Neural progenitor cell (in vitro differentiated cells): ENCODE data around the gene DDB1. TPM values are rescaled to one million over a fixed set of nuclear protein-coding genes. Genes with fewer than 3 reads are reported as not detected.
A peak's percentile ranks its signal among the peaks of the same experiment; 100 is the strongest.

Source experiments
- DNase-seq: peaks from one replicate; pipeline ENCODE4 v3.0.0-alpha.2; 2016; ENCODE audit warnings: low spot score
- H2AFZ ChIP-seq: fragments of 200-600 bp; sonication (generic); replicated peaks from 2 replicates; pipeline ENCODE4 v1.6.1; 2016; ENCODE audit warnings: antibody characterized with exemption
- H3F3A ChIP-seq: fragments of 200-600 bp; sonication (generic); 2 replicates; pipeline ENCODE4 v1.6.1; 2016; ENCODE audit warnings: antibody characterized with exemption, low read depth
- H3K27ac ChIP-seq: fragments of 200-600 bp; sonication (generic); 2 replicates; pipeline ENCODE4 v1.5.1; 2016; ENCODE audit warnings: mild to moderate bottlenecking
- H3K27me3 ChIP-seq: fragments of 200-600 bp; sonication (generic); 2 replicates; pipeline ENCODE4 v1.6.1; 2016; ENCODE audit warnings: mild to moderate bottlenecking, moderate library complexity
- H3K36me3 ChIP-seq: fragments of 200-600 bp; sonication (generic); 2 replicates; pipeline ENCODE4 v1.5.1; 2016
- H3K4me1 ChIP-seq: fragments of 200-600 bp; sonication (generic); 2 replicates; pipeline ENCODE4 v1.6.1; 2016; ENCODE audit warnings: mixed run types
- H3K4me2 ChIP-seq: fragments of 200-600 bp; sonication (generic); 2 replicates; pipeline ENCODE4 v1.6.1; 2016
- H3K4me3 ChIP-seq: fragments of 200-600 bp; sonication (generic); 2 replicates; pipeline ENCODE4 v1.5.1; 2016
- H3K79me2 ChIP-seq: fragments of 200-600 bp; sonication (generic); 2 replicates; pipeline ENCODE4 v1.6.1; 2016; ENCODE audit warnings: low read depth
- H3K9ac ChIP-seq: fragments of 200-600 bp; sonication (generic); 2 replicates; pipeline ENCODE4 v1.6.1; 2016
- H3K9me3 ChIP-seq: fragments of 200-600 bp; sonication (generic); 2 replicates; pipeline ENCODE4 v1.5.1; 2016; ENCODE audit warnings: low read depth
- H4K20me1 ChIP-seq: fragments of 200-600 bp; sonication (generic); 2 replicates; pipeline ENCODE4 v1.6.1; 2016; ENCODE audit warnings: low read depth
- H3K27ac Mint-ChIP-seq: 3 replicates; pipeline ENCODE4 v1.8.0; 2021; ENCODE audit warnings: mixed read lengths
- H3K27me3 Mint-ChIP-seq: 2 replicates; pipeline ENCODE4 v1.8.0; 2022; ENCODE audit warnings: low read depth, mild to moderate bottlenecking, inconsistent platforms, moderate library complexity, mixed read lengths; ENCODE audit not compliant: insufficient read depth
- H3K36me3 Mint-ChIP-seq: 3 replicates; pipeline ENCODE4 v1.8.0; 2021; ENCODE audit warnings: mixed read lengths
- H3K4me1 Mint-ChIP-seq: 3 replicates; pipeline ENCODE4 v1.8.0; 2021; ENCODE audit warnings: mixed read lengths
- H3K4me3 Mint-ChIP-seq: 3 replicates; pipeline ENCODE4 v1.8.0; 2021; ENCODE audit warnings: mild to moderate bottlenecking, moderate library complexity, mixed read lengths
- H3K9me3 Mint-ChIP-seq: 3 replicates; pipeline ENCODE4 v1.8.0; 2020; ENCODE audit warnings: mixed read lengths
- EZH2 ChIP-seq: fragments of 200-600 bp; sonication (generic); IDR thresholded peaks from 2 replicates; pipeline ENCODE4 v1.6.1; 2017; ENCODE audit warnings: antibody characterized with exemption, mild to moderate bottlenecking, moderate library complexity
- EZH2phosphoT487 ChIP-seq: fragments of 200-600 bp; sonication (generic); IDR thresholded peaks from 2 replicates; pipeline ENCODE4 v1.6.1; 2017; ENCODE audit warnings: antibody characterized with exemption
- total RNA-seq: library from RNA; depleted of rRNA; stranded (reverse); fragments of >200 nt; gene quantifications from 2 replicates; pipeline ENCODE4 v1.2.3, GENCODE V29; 2015; ENCODE audit warnings: low replicate concordance
- TF ChIP-seq, protein P1 (sequence below): fragments of 200-600 bp; sonication (generic); IDR thresholded peaks from 2 replicates; pipeline ENCODE4 v1.5.1; 2017; ENCODE audit warnings: antibody characterized with exemption, mild to moderate bottlenecking

DDB1 gene
- total RNA-seq, 1 donor from 2014 or later, result 275 TPM

DNA sequence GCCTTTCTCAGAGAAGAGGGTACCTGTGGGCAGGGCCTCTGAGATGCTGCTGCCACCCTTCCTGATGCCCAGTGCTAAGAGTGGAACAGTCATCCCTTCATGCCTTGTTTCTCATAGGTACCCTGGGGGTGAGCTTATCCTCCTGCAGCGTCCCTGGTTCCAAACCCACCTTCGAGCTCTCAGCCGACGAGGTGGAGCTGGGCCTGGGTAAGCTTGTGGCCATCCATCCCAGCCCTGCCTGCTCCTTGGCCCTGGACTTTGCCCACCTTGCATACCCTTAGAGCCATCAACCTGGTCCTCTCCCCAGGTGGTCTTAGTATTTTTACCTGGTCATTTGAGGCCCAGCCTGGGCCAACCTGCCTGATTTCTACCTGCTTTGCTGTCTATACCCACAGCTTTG, 8.8 kb upstream of the DDB1 start:
- no peaks in the 10 kb centered on the region for H3K79me2 ChIP-seq
- no peaks in the 10 kb centered on the region for H3K36me3 ChIP-seq
- no peaks in the 10 kb centered on the region for H3K9me3 Mint-ChIP-seq
- TF ChIP-seq, protein P1, sequence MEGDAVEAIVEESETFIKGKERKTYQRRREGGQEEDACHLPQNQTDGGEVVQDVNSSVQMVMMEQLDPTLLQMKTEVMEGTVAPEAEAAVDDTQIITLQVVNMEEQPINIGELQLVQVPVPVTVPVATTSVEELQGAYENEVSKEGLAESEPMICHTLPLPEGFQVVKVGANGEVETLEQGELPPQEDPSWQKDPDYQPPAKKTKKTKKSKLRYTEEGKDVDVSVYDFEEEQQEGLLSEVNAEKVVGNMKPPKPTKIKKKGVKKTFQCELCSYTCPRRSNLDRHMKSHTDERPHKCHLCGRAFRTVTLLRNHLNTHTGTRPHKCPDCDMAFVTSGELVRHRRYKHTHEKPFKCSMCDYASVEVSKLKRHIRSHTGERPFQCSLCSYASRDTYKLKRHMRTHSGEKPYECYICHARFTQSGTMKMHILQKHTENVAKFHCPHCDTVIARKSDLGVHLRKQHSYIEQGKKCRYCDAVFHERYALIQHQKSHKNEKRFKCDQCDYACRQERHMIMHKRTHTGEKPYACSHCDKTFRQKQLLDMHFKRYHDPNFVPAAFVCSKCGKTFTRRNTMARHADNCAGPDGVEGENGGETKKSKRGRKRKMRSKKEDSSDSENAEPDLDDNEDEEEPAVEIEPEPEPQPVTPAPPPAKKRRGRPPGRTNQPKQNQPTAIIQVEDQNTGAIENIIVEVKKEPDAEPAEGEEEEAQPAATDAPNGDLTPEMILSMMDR, result no peak
- TF ChIP-seq EZH2 (no peak), EZH2phosphoT487 (no peak)
- no peaks in the 10 kb centered on the region for H3K27me3 ChIP-seq
- H3K4me1 Mint-ChIP-seq, result peaks cover 3% of the 10 kb centered on the region
- H3K4me3 Mint-ChIP-seq, result no peak overlapping the region
- no peaks in the 10 kb centered on the region for H3K9me3 ChIP-seq
- H3K36me3 Mint-ChIP-seq, result peaks cover 16% of the 10 kb centered on the region
- no peak overlapping the region for H3K4me3 ChIP-seq
- peak overlapping the region; percentile 28 for H3K27ac Mint-ChIP-seq
- DNase-seq, result no peak
- H2AFZ ChIP-seq, result no peak overlapping the region
- no peak overlapping the region for H3K4me2 ChIP-seq
- H4K20me1 ChIP-seq, result no peaks in the 10 kb centered on the region
- H3F3A ChIP-seq, result no peaks in the 10 kb centered on the region
- H3K27me3 Mint-ChIP-seq, result no peaks in the 10 kb centered on the region
- H3K4me1 ChIP-seq, result no peaks in the 10 kb centered on the region
- no peak overlapping the region for H3K9ac ChIP-seq
- no peak overlapping the region for H3K27ac ChIP-seq

DNA sequence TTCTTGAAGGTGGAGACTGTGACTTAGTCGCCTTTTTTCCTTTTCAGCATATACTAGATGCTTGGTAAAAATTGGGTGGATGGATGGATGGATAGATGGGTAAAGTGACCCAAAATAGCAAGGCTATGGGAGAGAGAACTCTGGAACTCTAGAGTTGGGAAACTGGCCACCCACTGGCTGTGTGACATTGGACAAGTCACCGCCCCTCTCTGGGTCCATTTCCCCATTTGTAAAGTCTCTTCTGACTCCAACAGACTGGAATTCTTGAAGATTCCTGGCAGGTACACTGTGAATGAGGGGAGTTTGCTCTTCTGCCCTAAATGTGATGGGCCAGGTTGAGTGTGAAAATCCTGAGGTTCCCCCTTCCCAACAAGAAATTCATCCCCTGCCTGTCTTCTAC, 8.1 kb upstream of the DDB1 start:
- H3K4me3 Mint-ChIP-seq, result no peak overlapping the region
- no peak for DNase-seq
- H4K20me1 ChIP-seq, result no peaks in the 10 kb centered on the region
- H3K4me2 ChIP-seq, result no peak overlapping the region
- no peak overlapping the region for H3K4me3 ChIP-seq
- H3K9me3 ChIP-seq, result no peaks in the 10 kb centered on the region
- no peaks in the 10 kb centered on the region for H3K9me3 Mint-ChIP-seq
- no peak overlapping the region for H3K27ac ChIP-seq
- H3F3A ChIP-seq, result peaks cover 4% of the 10 kb centered on the region
- H3K36me3 ChIP-seq, result no peaks in the 10 kb centered on the region
- TF ChIP-seq EZH2phosphoT487, result no peak
- no peak for TF ChIP-seq EZH2
- TF ChIP-seq, protein P1, result no peak
- H2AFZ ChIP-seq, result no peak overlapping the region
- no peaks in the 10 kb centered on the region for H3K27me3 ChIP-seq
- no peaks in the 10 kb centered on the region for H3K79me2 ChIP-seq
- no peak overlapping the region for H3K27ac Mint-ChIP-seq
- peaks cover 9% of the 10 kb centered on the region for H3K4me1 Mint-ChIP-seq
- peaks cover 16% of the 10 kb centered on the region for H3K36me3 Mint-ChIP-seq
- H3K4me1 ChIP-seq, result no peaks in the 10 kb centered on the region
- H3K27me3 Mint-ChIP-seq, result no peaks in the 10 kb centered on the region
- H3K9ac ChIP-seq, result no peak overlapping the region

DNA sequence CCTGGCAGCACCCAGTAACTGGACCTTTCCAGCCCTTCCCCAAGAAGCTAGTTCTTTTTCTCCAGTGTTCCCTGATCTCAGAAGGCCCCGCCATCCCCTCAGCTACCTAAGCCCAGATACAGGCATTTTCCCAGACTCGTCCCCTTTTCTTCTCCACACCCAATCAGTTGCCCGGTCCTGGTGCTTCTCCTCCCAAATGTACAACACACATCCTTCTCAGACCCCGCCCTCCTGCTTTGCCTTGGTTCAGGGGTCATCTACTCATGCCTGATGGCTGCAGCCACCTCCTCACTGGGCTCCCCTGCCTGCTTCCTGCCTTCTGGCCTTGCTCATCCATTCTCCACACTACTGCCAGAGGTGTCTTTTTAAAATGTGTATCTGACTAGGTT, 6.6 kb upstream of the DDB1 start:
- TF ChIP-seq EZH2phosphoT487, result no peak
- TF ChIP-seq, protein P1, result no peak
- no peak for TF ChIP-seq EZH2
- H3K4me2 ChIP-seq, result no peak overlapping the region
- no peak for DNase-seq
- no peak overlapping the region for H3K4me3 Mint-ChIP-seq
- H3K4me1 ChIP-seq, result no peaks in the 10 kb centered on the region
- H3K27me3 Mint-ChIP-seq, result peaks cover 2% of the 10 kb centered on the region
- peak overlapping the region; percentile 81 for H3K27ac Mint-ChIP-seq
- H3K27me3 ChIP-seq, result no peaks in the 10 kb centered on the region
- no peak overlapping the region for H3K27ac ChIP-seq
- H2AFZ ChIP-seq, result no peak overlapping the region
- no peaks in the 10 kb centered on the region for H3K79me2 ChIP-seq
- peaks cover 14% of the 10 kb centered on the region for H3K36me3 Mint-ChIP-seq
- H3K9ac ChIP-seq, result no peak overlapping the region
- peaks cover 13% of the 10 kb centered on the region for H3F3A ChIP-seq
- H3K9me3 ChIP-seq, result no peaks in the 10 kb centered on the region
- H4K20me1 ChIP-seq, result no peaks in the 10 kb centered on the region
- H3K4me3 ChIP-seq, result no peak overlapping the region
- H3K36me3 ChIP-seq, result no peaks in the 10 kb centered on the region
- H3K4me1 Mint-ChIP-seq, result peaks cover 10% of the 10 kb centered on the region
- no peaks in the 10 kb centered on the region for H3K9me3 Mint-ChIP-seq
